ENCODE measurements around the gene PPP1R9B.
A peak's percentile ranks its signal among the peaks of the same experiment; 100 is the strongest.

The PPP1R9B gene

GRCh38 chr17:50094753-50095619, 55.5 kb downstream of the PPP1R9B start, which contains the start of gene PDK2:
Gene PDK2 (plus strand): TSS chr17:50095351. CDS start chr17:50095436, 85 bp downstream.
- TF ChIP-seq CTCF (IDR thresholded peaks at IDR 0.05; ENCODE audit: control extremely low read depth, extremely low read depth, low read depth, missing control alignments), result no peak
- DNase-seq (ENCODE audit: extremely low spot score), result peak; percentile 98
- ChIA-PET POLR2A (no interaction called here), CTCF (interaction anchor here (0.7 to 15.6 kb wide), 65 partner anchors 7 to 638 kb away, joined by 3 to 246 read pairs (median 5); partner anchors contain the start of genes COL1A1, DLX3, ITGA3 and SAMD14)

GRCh38 chr17:50094243-50094752, 56.2 kb downstream of the PPP1R9B start:
- peak; percentile 83 for DNase-seq (ENCODE audit: extremely low spot score)
- peak; percentile 84 for TF ChIP-seq CTCF (IDR thresholded peaks at IDR 0.05; ENCODE audit: control extremely low read depth, extremely low read depth, low read depth, missing control alignments)
- POLR2A ChIA-PET, result no interaction called here
- CTCF ChIA-PET, result interaction anchor here (0.6 to 15.6 kb wide), 69 partner anchors 9 to 637 kb away, joined by 3 to 246 read pairs (median 5); partner anchors contain the start of genes COL1A1, DLX3, ITGA3 and SAMD14

GRCh38 chr17:50093807-50094206, 56.7 kb downstream of the PPP1R9B start:
- ChIA-PET CTCF (interaction anchor here (0.6 to 15.6 kb wide), 63 partner anchors 9 to 637 kb away, joined by 3 to 246 read pairs (median 5); partner anchors contain the start of genes COL1A1, DLX3, ITGA3 and SAMD14), POLR2A (no interaction called here)
- no peak for TF ChIP-seq CTCF (IDR thresholded peaks at IDR 0.05; ENCODE audit: control extremely low read depth, extremely low read depth, low read depth, missing control alignments)
- DNase-seq (ENCODE audit: extremely low spot score), result no peak

- ChIA-PET POLR2A (no interaction called here), CTCF (interaction anchor here (1.1 to 15.6 kb wide), 24 partner anchors 11 to 536 kb away, joined by 4 to 246 read pairs (median 14); partner anchors contain the start of genes COL1A1, ITGA3, SAMD14 and TMEM92)
- no peak for DNase-seq (ENCODE audit: extremely low spot score)
- TF ChIP-seq CTCF (IDR thresholded peaks at IDR 0.05; ENCODE audit: control extremely low read depth, extremely low read depth, low read depth, missing control alignments), result no peak
Measured at GRCh38 chr17:50093246-50093645, 57.2 kb downstream of the PPP1R9B start.

- POLR2A ChIA-PET, result no interaction called here
- CTCF ChIA-PET, result interaction anchor here (1.0 to 15.6 kb wide), 11 partner anchors 23 to 205 kb away, joined by 3 to 246 read pairs (median 18); partner anchors contain the start of gene ITGA3
Measured at GRCh38 chr17:50091918-50092285, 58.6 kb downstream of the PPP1R9B start.

More at GRCh38 chr17:50091918-50092285, 58.6 kb downstream of the PPP1R9B start:
- no peak for TF ChIP-seq CTCF (IDR thresholded peaks at IDR 0.05; ENCODE audit: control extremely low read depth, extremely low read depth, low read depth, missing control alignments)
- DNase-seq (ENCODE audit: extremely low spot score), result no peak

Measured in GM10248 (cell line).